Measurements from ENCODE around the gene CNTN4. TPM values are rescaled to one million over a fixed set of nuclear protein-coding genes. Genes with fewer than 3 reads are reported as not detected.

CNTN4 gene
- total RNA-seq, 1 donor from 2014 or later, result 5.2 TPM

DNA sequence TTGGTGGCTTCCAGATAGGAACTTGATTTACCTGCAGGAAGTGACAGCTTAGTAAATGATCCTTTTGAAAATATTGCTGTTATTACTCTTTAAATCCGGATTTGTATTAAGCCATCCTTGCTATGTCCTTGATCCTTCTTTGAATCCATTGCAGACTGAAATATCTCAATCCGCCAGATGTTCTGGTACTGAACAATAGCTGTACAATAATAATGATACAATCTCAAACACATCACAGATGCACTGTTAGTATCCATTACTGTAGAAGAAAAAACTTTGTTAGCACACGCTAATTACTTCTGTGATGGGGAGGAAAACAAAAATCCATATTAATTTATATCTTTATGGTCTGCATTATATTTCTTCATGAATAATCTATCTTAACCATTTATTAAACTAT is 202.3 kb downstream of the CNTN4 start:
- Histone ChIP-seq H3K27ac (no peak overlapping the region), H3F3A (ENCODE audit: low read depth) (no peaks in the 10 kb centered on the region), H3K4me3 (no peak overlapping the region), H3K4me1 (no peaks in the 10 kb centered on the region), H3K36me3 (no peaks in the 10 kb centered on the region), H3K27me3 (no peaks in the 10 kb centered on the region), H2AFZ (replicated peaks) (no peak overlapping the region), H3K4me2 (no peak overlapping the region), H3K9ac (no peak overlapping the region), H4K20me1 (ENCODE audit: low read depth) (peaks cover 6% of the 10 kb centered on the region), H3K79me2 (ENCODE audit: low read depth) (no peaks in the 10 kb centered on the region), H3K9me3 (ENCODE audit: low read depth) (no peaks in the 10 kb centered on the region)
- Mint-ChIP-seq H3K4me1 (no peaks in the 10 kb centered on the region), H3K9me3 (no peaks in the 10 kb centered on the region), H3K27me3 (ENCODE audit: insufficient read depth, low read depth) (peaks cover 3% of the 10 kb centered on the region), H3K36me3 (no peaks in the 10 kb centered on the region), H3K27ac (no peak overlapping the region), H3K4me3 (no peak overlapping the region)
- DNase-seq (ENCODE audit: low spot score), result no peak
- TF ChIP-seq CTCF (IDR thresholded peaks at IDR 0.05) (no peak), EZH2 (IDR thresholded peaks at IDR 0.05) (no peak), EZH2phosphoT487 (IDR thresholded peaks at IDR 0.05) (no peak)

GRCh38 chr3:2301361-2301760 is 202.7 kb downstream of the CNTN4 start:
- H3F3A ChIP-seq (ENCODE audit: low read depth), result no peaks in the 10 kb centered on the region
- no peaks in the 10 kb centered on the region for H3K36me3 ChIP-seq
- H3K27me3 ChIP-seq, result no peaks in the 10 kb centered on the region
- no peaks in the 10 kb centered on the region for H3K79me2 ChIP-seq (ENCODE audit: low read depth)
- Mint-ChIP-seq H3K27me3 (ENCODE audit: insufficient read depth, low read depth) (peaks cover 3% of the 10 kb centered on the region), H3K27ac (no peak overlapping the region), H3K9me3 (no peaks in the 10 kb centered on the region), H3K4me3 (no peak overlapping the region), H3K4me1 (no peaks in the 10 kb centered on the region), H3K36me3 (no peaks in the 10 kb centered on the region)
- H4K20me1 ChIP-seq (ENCODE audit: low read depth), result peaks cover 6% of the 10 kb centered on the region
- TF ChIP-seq EZH2 (IDR thresholded peaks at IDR 0.05) (no peak), CTCF (IDR thresholded peaks at IDR 0.05) (no peak), EZH2phosphoT487 (IDR thresholded peaks at IDR 0.05) (no peak)
- no peaks in the 10 kb centered on the region for H3K4me1 ChIP-seq
- no peak overlapping the region for H3K4me3 ChIP-seq
- H2AFZ ChIP-seq (replicated peaks), result no peak overlapping the region
- no peak overlapping the region for H3K27ac ChIP-seq
- no peak overlapping the region for H3K4me2 ChIP-seq
- no peak overlapping the region for H3K9ac ChIP-seq
- no peaks in the 10 kb centered on the region for H3K9me3 ChIP-seq (ENCODE audit: low read depth)
- no peak for DNase-seq (ENCODE audit: low spot score)

- Histone ChIP-seq H3F3A (ENCODE audit: low read depth) (no peaks in the 10 kb centered on the region), H3K4me3 (no peak overlapping the region), H3K4me2 (no peak overlapping the region), H3K79me2 (ENCODE audit: low read depth) (no peaks in the 10 kb centered on the region), H3K9ac (no peak overlapping the region), H3K27ac (no peak overlapping the region), H3K36me3 (no peaks in the 10 kb centered on the region), H3K4me1 (no peaks in the 10 kb centered on the region), H3K9me3 (ENCODE audit: low read depth) (no peaks in the 10 kb centered on the region), H4K20me1 (ENCODE audit: low read depth) (peaks cover 6% of the 10 kb centered on the region), H2AFZ (replicated peaks) (no peak overlapping the region), H3K27me3 (no peaks in the 10 kb centered on the region)
- no peaks in the 10 kb centered on the region for H3K9me3 Mint-ChIP-seq
- peak; percentile 78 for DNase-seq (ENCODE audit: low spot score)
- H3K4me1 Mint-ChIP-seq, result no peaks in the 10 kb centered on the region
- TF ChIP-seq EZH2 (IDR thresholded peaks at IDR 0.05), result no peak
- TF ChIP-seq EZH2phosphoT487 (IDR thresholded peaks at IDR 0.05), result no peak
- no peak for TF ChIP-seq CTCF (IDR thresholded peaks at IDR 0.05)
- H3K27ac Mint-ChIP-seq, result no peak overlapping the region
- no peaks in the 10 kb centered on the region for H3K36me3 Mint-ChIP-seq
- no peak overlapping the region for H3K4me3 Mint-ChIP-seq
- peaks cover 3% of the 10 kb centered on the region for H3K27me3 Mint-ChIP-seq (ENCODE audit: insufficient read depth, low read depth)
Observed at GRCh38 chr3:2303566-2303965, 204.9 kb downstream of the CNTN4 start.
